Natural killer cell (primary cell): Measurements from ENCODE around the gene TEX11. TPM values are rescaled to one million over a fixed set of nuclear protein-coding genes. Genes with fewer than 3 reads are reported as not detected.

Source experiments
- ATAC-seq, 3 donors: fragments of 150-1000 bp in 2 of 3; fragments of 200-7000 bp in 1 of 3; cut with Tn5 transposase; 1 replicate in 1 of 3; 2 replicates in 2 of 3; pipeline ENCODE4 v1.10.0; 2021; ENCODE audit warnings: mild to moderate bottlenecking in 2 of 3, moderate library complexity in 2 of 3
- DNase-seq, 2 donors: peaks; one replicate each; pipeline versions ENCODE4 v3.0.0 to v3.0.0-alpha.2; 2013 to 2021; ENCODE audit warnings: mixed read lengths in 1 of 2
- H3K27ac ChIP-seq: one replicate; pipeline ENCODE4 v1.5.1; 2013; ENCODE audit warnings: mild to moderate bottlenecking, low read length
- H3K27me3 ChIP-seq: one replicate; pipeline ENCODE4 v1.6.1; 2013; ENCODE audit warnings: low read length; ENCODE audit not compliant: control insufficient read depth, insufficient read depth
- H3K36me3 ChIP-seq: one replicate; pipeline ENCODE4 v1.6.1; 2013; ENCODE audit warnings: low read length; ENCODE audit not compliant: control insufficient read depth, insufficient read depth
- H3K4me1 ChIP-seq: one replicate; pipeline ENCODE4 v1.6.1; 2013; ENCODE audit warnings: low read length; ENCODE audit not compliant: control insufficient read depth, insufficient read depth
- H3K4me3 ChIP-seq: one replicate; pipeline ENCODE4 v1.5.1; 2013; ENCODE audit warnings: low read length
- H3K9me3 ChIP-seq: one replicate; pipeline ENCODE4 v1.6.1; 2013; ENCODE audit warnings: low read length; ENCODE audit not compliant: control insufficient read depth, insufficient read depth
- H3K27ac Mint-ChIP-seq, 2 donors: one replicate each; pipeline ENCODE4 v1.8.0; 2022; ENCODE audit warnings: mild to moderate bottlenecking in 2 of 2, mixed read lengths in 2 of 2, moderate library complexity in 1 of 2
- H3K27me3 Mint-ChIP-seq, 2 donors: one replicate each; pipeline ENCODE4 v1.8.0; 2022; ENCODE audit warnings: low read depth in 2 of 2, mixed read lengths in 2 of 2
- H3K36me3 Mint-ChIP-seq: one replicate; pipeline ENCODE4 v1.8.0; 2022; ENCODE audit warnings: mixed read lengths
- H3K4me1 Mint-ChIP-seq, 2 donors: one replicate each; pipeline ENCODE4 v1.8.0; 2022; ENCODE audit warnings: mixed read lengths in 2 of 2
- H3K4me3 Mint-ChIP-seq: one replicate; pipeline ENCODE4 v1.8.0; 2022; ENCODE audit warnings: mild to moderate bottlenecking, moderate library complexity, mixed read lengths
- H3K9me3 Mint-ChIP-seq, 2 donors: one replicate each; pipeline ENCODE4 v1.8.0; 2022; ENCODE audit warnings: mixed read lengths in 2 of 2
- WGBS: methylation state at CpG from one replicate; pipeline ENCODE4 v1.1.7; 2013; ENCODE audit warnings: missing lambda C conversion rate; ENCODE audit not compliant: insufficient coverage; 5-methylcytosine and 5-hydroxymethylcytosine counted together
- intact Hi-C: fragments of 100-400 bp; cut with micrococcal nuclease; formaldehyde crosslinking; loops from one replicate; pipeline ENCODE4 v1.14.2; 2022
- total RNA-seq, 4 donors: library from RNA; stranded (reverse); fragments of 120-200 nt in 1 of 4; gene quantifications; one replicate each; pipeline versions ENCODE4 v1.2.3 to v1.2.4, GENCODE V29; 2013 to 2022
- TF ChIP-seq, protein P1 (sequence below): fragments of 200-600 bp; IDR thresholded peaks from one replicate; pipeline ENCODE4 v1.8.0; 2022; ENCODE audit warnings: antibody characterized with exemption

The TEX11 gene
- total RNA-seq, 3 donors from 2014 or later (not counting 1 experiment from before 2014, with no cell fraction given), result not detected

GRCh38 chrX:70554948-70555347, 353.6 kb downstream of the TEX11 start:
- no peaks in the 10 kb centered on the region for H3K9me3 ChIP-seq
- H3K27me3 Mint-ChIP-seq, result peaks cover 6 to 27% of the 10 kb centered on the region in 2 donors
- no peaks in the 10 kb centered on the region for H3K27me3 ChIP-seq
- no peak overlapping the region for H3K4me3 ChIP-seq
- H3K27ac ChIP-seq, result no peak overlapping the region
- 91% methylated on average over 4 of the region's 5 CpGs for WGBS
- TF ChIP-seq, protein P1, sequence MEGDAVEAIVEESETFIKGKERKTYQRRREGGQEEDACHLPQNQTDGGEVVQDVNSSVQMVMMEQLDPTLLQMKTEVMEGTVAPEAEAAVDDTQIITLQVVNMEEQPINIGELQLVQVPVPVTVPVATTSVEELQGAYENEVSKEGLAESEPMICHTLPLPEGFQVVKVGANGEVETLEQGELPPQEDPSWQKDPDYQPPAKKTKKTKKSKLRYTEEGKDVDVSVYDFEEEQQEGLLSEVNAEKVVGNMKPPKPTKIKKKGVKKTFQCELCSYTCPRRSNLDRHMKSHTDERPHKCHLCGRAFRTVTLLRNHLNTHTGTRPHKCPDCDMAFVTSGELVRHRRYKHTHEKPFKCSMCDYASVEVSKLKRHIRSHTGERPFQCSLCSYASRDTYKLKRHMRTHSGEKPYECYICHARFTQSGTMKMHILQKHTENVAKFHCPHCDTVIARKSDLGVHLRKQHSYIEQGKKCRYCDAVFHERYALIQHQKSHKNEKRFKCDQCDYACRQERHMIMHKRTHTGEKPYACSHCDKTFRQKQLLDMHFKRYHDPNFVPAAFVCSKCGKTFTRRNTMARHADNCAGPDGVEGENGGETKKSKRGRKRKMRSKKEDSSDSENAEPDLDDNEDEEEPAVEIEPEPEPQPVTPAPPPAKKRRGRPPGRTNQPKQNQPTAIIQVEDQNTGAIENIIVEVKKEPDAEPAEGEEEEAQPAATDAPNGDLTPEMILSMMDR, result no peak
- no peaks in the 10 kb centered on the region for H3K9me3 Mint-ChIP-seq
- no peak overlapping the region for H3K4me3 Mint-ChIP-seq
- no peak overlapping the region for H3K27ac Mint-ChIP-seq
- H3K4me1 ChIP-seq, result no peaks in the 10 kb centered on the region
- DNase-seq (no peak), ATAC-seq (no peak)
- no peaks in the 10 kb centered on the region for H3K4me1 Mint-ChIP-seq
- H3K36me3 Mint-ChIP-seq, result no peaks in the 10 kb centered on the region
- intact Hi-C loops, result no loop called here
- H3K36me3 ChIP-seq, result no peaks in the 10 kb centered on the region

- no peak overlapping the region for H3K27ac ChIP-seq
- peaks cover 6 to 28% of the 10 kb centered on the region in 2 donors for H3K27me3 Mint-ChIP-seq
- no peaks in the 10 kb centered on the region for H3K9me3 ChIP-seq
- H3K36me3 Mint-ChIP-seq, result no peaks in the 10 kb centered on the region
- H3K27me3 ChIP-seq, result no peaks in the 10 kb centered on the region
- TF ChIP-seq, protein P1, result no peak
- H3K36me3 ChIP-seq, result no peaks in the 10 kb centered on the region
- no CpG with 5 or more reads among the region's 2 CpGs for WGBS
- no peak overlapping the region for H3K4me3 Mint-ChIP-seq
- no peaks in the 10 kb centered on the region for H3K4me1 ChIP-seq
- DNase-seq (no peak), ATAC-seq (no peak)
- H3K4me1 Mint-ChIP-seq, result no peaks in the 10 kb centered on the region
- intact Hi-C loops, result no loop called here
- no peak overlapping the region for H3K27ac Mint-ChIP-seq
- H3K4me3 ChIP-seq, result no peak overlapping the region
- H3K9me3 Mint-ChIP-seq, result no peaks in the 10 kb centered on the region
Measured at GRCh38 chrX:70554523-70554922, 354.0 kb downstream of the TEX11 start.

GRCh38 chrX:70554081-70554480, 354.4 kb downstream of the TEX11 start:
- Histone ChIP-seq H3K27ac (no peak overlapping the region), H3K4me1 (no peaks in the 10 kb centered on the region), H3K9me3 (no peaks in the 10 kb centered on the region), H3K36me3 (no peaks in the 10 kb centered on the region), H3K27me3 (no peaks in the 10 kb centered on the region), H3K4me3 (no peak overlapping the region)
- no peaks in the 10 kb centered on the region for H3K36me3 Mint-ChIP-seq
- ATAC-seq (no peak), DNase-seq (peak in 1 of 2 donors; percentile 1)
- peaks cover 6 to 33% of the 10 kb centered on the region in 2 donors for H3K27me3 Mint-ChIP-seq
- H3K4me3 Mint-ChIP-seq, result no peak overlapping the region
- intact Hi-C loops, result no loop called here
- no peak overlapping the region for H3K27ac Mint-ChIP-seq
- H3K4me1 Mint-ChIP-seq, result no peaks in the 10 kb centered on the region
- TF ChIP-seq, protein P1, result no peak
- no peaks in the 10 kb centered on the region for H3K9me3 Mint-ChIP-seq
- no CpG with 5 or more reads among the region's 2 CpGs for WGBS

DNA sequence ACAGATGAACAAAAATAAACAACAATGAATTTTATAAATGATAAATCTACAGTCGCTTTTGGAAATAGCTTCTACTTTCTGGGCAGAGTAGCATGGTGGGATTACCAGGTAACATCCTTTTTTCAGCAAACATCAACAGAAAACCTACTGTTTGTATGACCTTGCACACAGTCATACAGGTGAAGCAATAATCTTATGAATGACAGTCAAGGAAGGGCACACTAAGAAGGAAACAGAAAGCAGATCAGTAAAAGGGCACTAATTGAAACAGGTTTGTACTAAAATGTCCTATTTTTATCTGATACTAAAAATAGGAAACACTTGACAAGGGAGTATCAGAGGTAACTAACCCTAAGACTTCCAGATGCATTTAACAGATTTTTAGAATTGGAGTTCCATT, 355.0 kb downstream of the TEX11 start:
- peaks cover 6 to 33% of the 10 kb centered on the region in 2 donors for H3K27me3 Mint-ChIP-seq
- no peaks in the 10 kb centered on the region for H3K4me1 Mint-ChIP-seq
- DNase-seq (no peak), ATAC-seq (no peak)
- H3K9me3 ChIP-seq, result no peaks in the 10 kb centered on the region
- intact Hi-C loops, result no loop called here
- no CpG with 5 or more reads among the region's 1 CpG for WGBS
- no peaks in the 10 kb centered on the region for H3K27me3 ChIP-seq
- H3K27ac ChIP-seq, result no peak overlapping the region
- no peaks in the 10 kb centered on the region for H3K4me1 ChIP-seq
- no peak overlapping the region for H3K27ac Mint-ChIP-seq
- no peaks in the 10 kb centered on the region for H3K9me3 Mint-ChIP-seq
- H3K36me3 Mint-ChIP-seq, result no peaks in the 10 kb centered on the region
- no peaks in the 10 kb centered on the region for H3K36me3 ChIP-seq
- no peak overlapping the region for H3K4me3 ChIP-seq
- no peak overlapping the region for H3K4me3 Mint-ChIP-seq
- TF ChIP-seq, protein P1, result no peak
